Mesothelial cell of epicardium (in vitro differentiated cells): ENCODE measurements around the gene TSPAN2. TPM values are rescaled to one million over a fixed set of nuclear protein-coding genes. Genes with fewer than 3 reads are reported as not detected.

Experiments
- DNase-seq, 2 experiments: peaks; one replicate each; pipeline ENCODE4 v3.0.0; 2021; ENCODE audit warnings: low spot score in 2 of 2; ENCODE audit not compliant: unreplicated experiment in 2 of 2
- H3K27ac Mint-ChIP-seq: 2 replicates; pipeline ENCODE4 v1.8.0; 2021; ENCODE audit warnings: mixed read lengths
- H3K27me3 Mint-ChIP-seq: 2 replicates; pipeline ENCODE4 v1.8.0; 2021; ENCODE audit warnings: low read depth, mixed read lengths
- H3K36me3 Mint-ChIP-seq: 2 replicates; pipeline ENCODE4 v1.8.0; 2021; ENCODE audit warnings: mixed read lengths
- H3K4me1 Mint-ChIP-seq: 2 replicates; pipeline ENCODE4 v1.8.0; 2021; ENCODE audit warnings: mixed read lengths
- H3K4me3 Mint-ChIP-seq: 2 replicates; pipeline ENCODE4 v1.8.0; 2021; ENCODE audit warnings: mild to moderate bottlenecking, moderate library complexity, mixed read lengths
- H3K9me3 Mint-ChIP-seq: 2 replicates; pipeline ENCODE4 v1.8.0; 2021; ENCODE audit warnings: mixed read lengths
- total RNA-seq: library from RNA; stranded (reverse); gene quantifications from 3 replicates; pipeline ENCODE4 v1.2.1, GENCODE V29; 2021
- TF ChIP-seq, protein P1 (sequence below): fragments of 200-600 bp; sonication (generic); IDR thresholded peaks from one replicate; pipeline ENCODE4 v1.5.0; 2021; ENCODE audit warnings: antibody characterized with exemption; ENCODE audit not compliant: unreplicated experiment

Gene TSPAN2
- total RNA-seq, 1 donor from 2014 or later: 12.1 TPM

GRCh38 chr1:115052454-115053083 lies 36.7 kb downstream of the TSPAN2 start:
- Mint-ChIP-seq H3K27me3 (peaks cover 2% of the 10 kb centered on the region), H3K36me3 (peaks cover 2% of the 10 kb centered on the region), H3K4me1 (peaks cover 2% of the 10 kb centered on the region), H3K9me3 (no peaks in the 10 kb centered on the region), H3K27ac (no peak overlapping the region), H3K4me3 (no peak overlapping the region)
- TF ChIP-seq, protein P1, sequence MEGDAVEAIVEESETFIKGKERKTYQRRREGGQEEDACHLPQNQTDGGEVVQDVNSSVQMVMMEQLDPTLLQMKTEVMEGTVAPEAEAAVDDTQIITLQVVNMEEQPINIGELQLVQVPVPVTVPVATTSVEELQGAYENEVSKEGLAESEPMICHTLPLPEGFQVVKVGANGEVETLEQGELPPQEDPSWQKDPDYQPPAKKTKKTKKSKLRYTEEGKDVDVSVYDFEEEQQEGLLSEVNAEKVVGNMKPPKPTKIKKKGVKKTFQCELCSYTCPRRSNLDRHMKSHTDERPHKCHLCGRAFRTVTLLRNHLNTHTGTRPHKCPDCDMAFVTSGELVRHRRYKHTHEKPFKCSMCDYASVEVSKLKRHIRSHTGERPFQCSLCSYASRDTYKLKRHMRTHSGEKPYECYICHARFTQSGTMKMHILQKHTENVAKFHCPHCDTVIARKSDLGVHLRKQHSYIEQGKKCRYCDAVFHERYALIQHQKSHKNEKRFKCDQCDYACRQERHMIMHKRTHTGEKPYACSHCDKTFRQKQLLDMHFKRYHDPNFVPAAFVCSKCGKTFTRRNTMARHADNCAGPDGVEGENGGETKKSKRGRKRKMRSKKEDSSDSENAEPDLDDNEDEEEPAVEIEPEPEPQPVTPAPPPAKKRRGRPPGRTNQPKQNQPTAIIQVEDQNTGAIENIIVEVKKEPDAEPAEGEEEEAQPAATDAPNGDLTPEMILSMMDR: peak; percentile 86
- no peak for DNase-seq

DNA sequence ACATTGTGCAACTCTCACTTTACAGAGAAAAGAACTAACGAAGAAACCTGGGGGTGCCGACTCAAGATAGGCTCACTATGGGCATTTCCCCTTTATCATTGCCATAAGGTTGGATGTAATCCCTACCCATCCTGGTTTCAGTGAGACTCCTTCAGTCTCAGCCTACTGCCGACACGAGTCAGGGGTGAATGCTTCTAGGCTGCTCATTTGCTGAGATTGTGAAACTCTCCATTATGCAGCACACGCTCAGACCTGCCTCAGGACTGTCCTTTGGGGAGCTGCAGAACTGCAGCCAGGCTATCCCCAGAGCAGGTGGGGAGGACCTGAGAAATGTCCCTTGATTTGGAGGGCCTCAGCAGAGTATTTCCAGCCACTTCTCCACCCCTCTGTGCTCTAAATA lies 37.5 kb downstream of the TSPAN2 start:
- DNase-seq: no peak
- Mint-ChIP-seq H3K4me1 (peaks cover 2% of the 10 kb centered on the region), H3K27me3 (peaks cover 2% of the 10 kb centered on the region), H3K4me3 (no peak overlapping the region), H3K9me3 (peaks cover 4% of the 10 kb centered on the region), H3K27ac (no peak overlapping the region), H3K36me3 (peaks cover 2% of the 10 kb centered on the region)
- TF ChIP-seq, protein P1: no peak

DNA sequence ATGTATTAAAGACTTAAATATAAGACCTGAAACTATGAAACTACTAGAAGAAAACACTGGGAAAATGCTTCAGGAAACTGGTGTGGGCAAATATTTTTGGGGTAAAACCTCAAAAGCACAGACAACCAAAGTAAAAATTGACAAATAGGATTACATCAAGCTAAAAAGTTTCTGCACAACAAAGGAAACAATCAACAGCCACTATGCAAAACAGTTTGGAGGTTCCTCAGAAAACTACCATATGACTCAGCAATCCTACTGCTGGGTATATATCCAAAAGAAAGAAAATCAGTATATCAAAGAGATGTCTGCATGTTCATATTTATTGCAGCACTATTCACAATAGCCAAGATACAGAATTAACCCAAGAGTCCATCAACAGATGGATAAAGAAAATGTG lies 42.6 kb downstream of the TSPAN2 start:
- H3K27ac Mint-ChIP-seq: no peak overlapping the region
- no peak overlapping the region for H3K4me3 Mint-ChIP-seq
- TF ChIP-seq, protein P1: no peak
- peaks cover 20% of the 10 kb centered on the region for H3K9me3 Mint-ChIP-seq
- DNase-seq: no peak
- H3K27me3 Mint-ChIP-seq: peaks cover 2% of the 10 kb centered on the region
- no peaks in the 10 kb centered on the region for H3K4me1 Mint-ChIP-seq
- H3K36me3 Mint-ChIP-seq: peaks cover 5% of the 10 kb centered on the region

DNA sequence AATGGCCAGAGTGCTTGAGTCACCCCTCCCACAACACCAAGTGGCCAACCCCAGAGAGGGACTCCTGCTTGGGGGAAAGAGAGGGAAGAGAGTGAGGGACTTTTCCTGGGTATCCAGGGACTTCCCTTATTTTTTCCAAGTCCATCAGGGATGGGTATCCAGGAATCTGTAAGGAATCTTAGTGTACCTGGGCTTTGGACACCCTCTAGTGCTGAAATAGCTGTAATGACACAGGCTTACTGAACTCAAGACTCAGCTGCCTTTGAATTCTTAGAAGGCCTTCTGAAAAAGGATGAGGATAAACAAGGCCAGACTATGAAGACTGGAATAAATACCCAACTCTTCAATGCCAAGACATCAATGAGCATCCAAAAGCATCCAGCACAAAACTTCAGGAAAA lies 47.6 kb downstream of the TSPAN2 start:
- H3K9me3 Mint-ChIP-seq: peaks cover 14% of the 10 kb centered on the region
- H3K27me3 Mint-ChIP-seq: peaks cover 7% of the 10 kb centered on the region
- no peak overlapping the region for H3K27ac Mint-ChIP-seq
- no peak for DNase-seq
- peaks cover 3% of the 10 kb centered on the region for H3K36me3 Mint-ChIP-seq
- no peak overlapping the region for H3K4me3 Mint-ChIP-seq
- TF ChIP-seq, protein P1: no peak
- H3K4me1 Mint-ChIP-seq: no peaks in the 10 kb centered on the region

GRCh38 chr1:115040501-115040900 lies 48.8 kb downstream of the TSPAN2 start:
- peaks cover 11% of the 10 kb centered on the region for H3K27me3 Mint-ChIP-seq
- H3K27ac Mint-ChIP-seq: no peak overlapping the region
- no peak for DNase-seq
- TF ChIP-seq, protein P1: no peak
- no peaks in the 10 kb centered on the region for H3K4me1 Mint-ChIP-seq
- no peaks in the 10 kb centered on the region for H3K36me3 Mint-ChIP-seq
- H3K4me3 Mint-ChIP-seq: no peak overlapping the region
- peaks cover 5% of the 10 kb centered on the region for H3K9me3 Mint-ChIP-seq
